Endothelial cell of umbilical vein (primary cell): ENCODE data around the gene GSTP1. TPM values are rescaled to one million over a fixed set of nuclear protein-coding genes. Genes with fewer than 3 reads are reported as not detected.
A peak's percentile ranks its signal among the peaks of the same experiment; 100 is the strongest.

Experiments used
- BruUV-seq: library from RNA; stranded (reverse); fragments of 400-500 nt; replicated peaks from 2 replicates; lab custom pipeline; 2021; lab: Mats Ljungman, UMichigan
- CTCF ChIA-PET: fragments of 300-600, 350-600 bp; sonication (Branson Sonifier 250); formaldehyde crosslinking; loops from one replicate; lab custom pipeline; 2021; ENCODE audit warnings: antibody characterized with exemption, inconsistent platforms; lab: Charles Lee
- POLR2A ChIA-PET: fragments of 300-600, 350-600 bp; sonication (Branson Sonifier 250); formaldehyde crosslinking; loops from one replicate; lab custom pipeline; 2021; ENCODE audit warnings: antibody characterized with exemption, inconsistent platforms; lab: Charles Lee
- DNase-seq: peaks from one replicate; pipeline ENCODE4 v3.0.0-alpha.2; 2011; ENCODE audit warnings: low read depth, low spot score
- FAIRE-seq: peaks from 2 replicates; lab custom pipeline; 2011; peaks lifted over from hg19 to GRCh38; lab: Jason Lieb, UNC
- H2AFZ ChIP-seq: 2 replicates; pipeline ENCODE4 v1.6.0; 2012; ENCODE audit warnings: low read depth, low read length, control low read depth, inconsistent platforms
- H3K27ac ChIP-seq: 2 replicates; pipeline ENCODE4 v1.5.1; 2011; ENCODE audit warnings: low read depth, mild to moderate bottlenecking, control low read depth, low read length, moderate library complexity; ENCODE audit not compliant: insufficient read depth
- H3K27me3 ChIP-seq, 2 experiments: 2 replicates each; pipeline versions ENCODE4 v1.6.0 to v1.6.1; 2011; ENCODE audit warnings: low read length in 2 of 2, mixed read lengths in 1 of 2; ENCODE audit not compliant: control insufficient read depth in 2 of 2, insufficient read depth in 2 of 2
- H3K36me3 ChIP-seq, 2 experiments: 2 replicates in 1 of 2; 3 replicates in 1 of 2; pipeline ENCODE4 v1.5.1; 2011; ENCODE audit warnings: low read length in 2 of 2, mild to moderate bottlenecking in 1 of 2, moderate library complexity in 1 of 2; ENCODE audit not compliant: control insufficient read depth in 2 of 2, insufficient read depth in 2 of 2; ENCODE audit errors: extremely low read depth in 1 of 2
- H3K4me1 ChIP-seq: 3 replicates; pipeline ENCODE4 v1.5.1; 2011; ENCODE audit warnings: mild to moderate bottlenecking, low read length; ENCODE audit not compliant: control insufficient read depth, insufficient read depth; ENCODE audit errors: extremely low read depth
- H3K4me2 ChIP-seq: 2 replicates; pipeline ENCODE4 v1.6.1; 2011; ENCODE audit warnings: low read length, control low read depth, mixed read lengths; ENCODE audit not compliant: insufficient read depth
- H3K4me3 ChIP-seq, 3 experiments: fragments of 200-600 bp in 1 of 3; sonication (generic), shearing (Covaris generic) in 1 of 3; replicated peaks in 1 of 3; 2 replicates each; pipeline ENCODE4 v1.5.1; 2011 to 2016; ENCODE audit warnings: control low read depth in 3 of 3, low read length in 3 of 3, mild to moderate bottlenecking in 2 of 3, inconsistent platforms in 1 of 3, low read depth in 1 of 3, moderate library complexity in 1 of 3; ENCODE audit not compliant: insufficient read depth in 1 of 3
- H3K79me2 ChIP-seq: 2 replicates; pipeline ENCODE4 v1.6.0; 2012; ENCODE audit warnings: low read length, inconsistent platforms; ENCODE audit not compliant: control insufficient read depth, insufficient read depth
- H3K9ac ChIP-seq: replicated peaks from 2 replicates; pipeline ENCODE3; 2011; ENCODE audit warnings: low read length, control low read depth; ENCODE audit not compliant: insufficient read depth; ENCODE audit errors: extremely low read depth
- H3K9me1 ChIP-seq: replicated peaks from 3 replicates; pipeline ENCODE4 v1.6.0; 2011; ENCODE audit warnings: mild to moderate bottlenecking, low read length; ENCODE audit not compliant: control insufficient read depth, insufficient read depth; ENCODE audit errors: extremely low read depth
- H3K9me3 ChIP-seq: replicated peaks from 2 replicates; pipeline ENCODE4 v1.5.1; 2012; ENCODE audit warnings: low read length, inconsistent platforms; ENCODE audit not compliant: control insufficient read depth, insufficient read depth
- H4K20me1 ChIP-seq: replicated peaks from 2 replicates; pipeline ENCODE3; 2011; ENCODE audit warnings: mild to moderate bottlenecking, low read length; ENCODE audit not compliant: control insufficient read depth, insufficient read depth; ENCODE audit errors: extremely low read depth
- CTCF ChIP-seq, 2 donors: IDR thresholded peaks; 1 replicate in 1 of 2; 2 replicates in 1 of 2; pipeline ENCODE4 v1.5.1; 2011; ENCODE audit warnings: low read length in 2 of 2, mild to moderate bottlenecking in 2 of 2, moderate library complexity in 2 of 2, control low read depth in 1 of 2, inconsistent platforms in 1 of 2, low read depth in 1 of 2; ENCODE audit not compliant: insufficient read depth in 1 of 2; ENCODE audit errors: extremely low read depth in 1 of 2
- GATA2 ChIP-seq: IDR thresholded peaks from 2 replicates; pipeline ENCODE4 v1.7.0; 2011; ENCODE audit warnings: low read depth, mild to moderate bottlenecking, moderate library complexity, mixed read lengths, low read length; ENCODE audit not compliant: insufficient read length, insufficient read depth
- JUN ChIP-seq: IDR thresholded peaks from 2 replicates; pipeline ENCODE4 v1.6.1; 2011; ENCODE audit warnings: borderline replicate concordance, low read depth; ENCODE audit not compliant: insufficient read length, insufficient read depth
- POLR2AphosphoS5 ChIP-seq: IDR thresholded peaks from 2 replicates; pipeline ENCODE4 v1.6.1; 2012; ENCODE audit warnings: low read depth, mild to moderate bottlenecking, control low read depth, low read length, moderate library complexity; ENCODE audit not compliant: insufficient read depth
- dilution Hi-C: fragments of 300-500 bp; cut with MboI; formaldehyde crosslinking; loops from one replicate; pipeline ENCODE4 v1.15.0; 2019; ENCODE audit warnings: low sequenced_read_pairs; ENCODE audit not compliant: extremely low pct_ligation_motif_present
- intact Hi-C: fragments of 100-400 bp; cut with micrococcal nuclease; formaldehyde crosslinking; loops from one replicate; pipeline ENCODE4 v1.10.0; 2022
- polyA plus RNA-seq, 4 experiments: library from polyadenylated mRNA; depleted of rRNA in 3 of 4; stranded (reverse) in 3 of 4; unstranded in 1 of 4; fragments of >200 nt; gene quantifications; 2 replicates each; pipeline versions ENCODE4 v1.2.1 to v1.2.3, GENCODE V29; 2011 to 2012; ENCODE audit warnings: missing spikeins in 1 of 4
- total RNA-seq: library from RNA; stranded (reverse); gene quantifications from 2 replicates; pipeline ENCODE4 v1.2.3, GENCODE V29; 2021

Gene GSTP1
- total and polyA plus RNA-seq, 2 donors (not counting 3 experiments of a cell fraction or from before 2014, with no cell fraction given) = 962 to 2,277 TPM

- TF ChIP-seq GATA2 = no peak
- peak; percentile 57 to 68 for TF ChIP-seq CTCF (IDR thresholded peaks at IDR 0.05; ENCODE audit: extremely low read depth in 1 of 2, insufficient read depth in 1 of 2, low read depth in 1 of 2, low read length in 2 of 2)
- TF ChIP-seq POLR2AphosphoS5 = no peak
- TF ChIP-seq JUN = no peak
- no peak for DNase-seq
- no peaks in the 10 kb centered on the region for H3K4me1 ChIP-seq
- FAIRE-seq = peak; percentile 21
- dilution Hi-C loops (no loop called here), intact Hi-C loops (no loop called here)
- no peak overlapping the region for H3K27ac ChIP-seq
- H3K79me2 ChIP-seq = no peaks in the 10 kb centered on the region
- no peak overlapping the region for H2AFZ ChIP-seq
- no peaks in the 10 kb centered on the region for H3K9me3 ChIP-seq
- peaks cover 0 to 16% of the 10 kb centered on the region in 2 experiments for H3K36me3 ChIP-seq
- H3K9ac ChIP-seq = no peak overlapping the region
- no peaks in the 10 kb centered on the region for H4K20me1 ChIP-seq
- no peaks in the 10 kb centered on the region for H3K9me1 ChIP-seq
- BruUV-seq = no TSS peak
- CTCF ChIA-PET = interaction anchor here (0.6 to 6.8 kb wide), 20 partner anchors 10 to 162 kb away, joined by 3 to 98 read pairs (median 4); partner anchors contain the start of genes ACY3, GSTP1 and NUDT8
- H3K27me3 ChIP-seq = peaks cover 14 to 21% of the 10 kb centered on the region in 2 experiments
- H3K4me2 ChIP-seq = no peak overlapping the region
- no peak overlapping the region for H3K4me3 ChIP-seq
- POLR2A ChIA-PET = no interaction called here
Observed at GRCh38 chr11:67614730-67615714, 31.4 kb downstream of the GSTP1 start.
